ENCODE measurements around the gene ALX3.

ALX3 gene

DNA sequence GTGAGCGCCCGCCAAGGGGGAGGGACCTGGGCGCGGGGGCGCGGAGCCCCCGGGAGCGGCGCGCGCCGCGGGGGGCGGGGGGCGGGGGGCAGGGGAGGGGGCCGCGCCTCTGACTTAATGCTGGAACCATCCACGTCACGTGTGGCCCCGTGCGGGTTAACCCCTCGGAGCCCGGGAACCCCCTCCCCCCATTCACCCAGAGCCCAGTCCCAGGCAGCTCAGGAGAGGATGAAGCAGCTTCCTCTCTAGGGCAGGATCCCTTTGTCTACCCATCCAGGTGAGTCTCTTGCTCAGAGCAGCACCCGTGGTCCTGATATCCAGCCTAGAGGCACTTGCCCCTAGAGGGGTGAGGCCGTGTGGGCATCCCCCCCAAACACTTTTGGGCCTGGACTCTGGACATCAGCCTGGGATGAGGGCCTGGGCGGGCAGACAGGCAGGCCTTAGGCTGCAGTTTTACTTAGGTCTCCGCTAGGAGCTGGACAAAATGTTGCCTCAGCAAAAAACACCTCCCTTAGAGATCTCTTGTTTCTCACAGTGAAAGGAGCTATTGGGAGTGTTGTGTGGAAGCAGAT lies at the start of gene ALX3:
Gene ALX3 (minus strand): TSS at position 2 of the 572 bp plus-strand sequence. CDS start 60 bp downstream, outside the sequence.
- no peaks in the 10 kb centered on the region for H3K79me2 ChIP-seq (ENCODE audit: insufficient read depth, low read length)
- H3K27me3 ChIP-seq (ENCODE audit: low read length), result no peaks in the 10 kb centered on the region
- no peaks in the 10 kb centered on the region for H3K9me3 ChIP-seq (ENCODE audit: insufficient read depth, low read length)
- H3K9ac ChIP-seq (ENCODE audit: low read length), result no peak within 1 kb of the TSS
- H3K4me3 ChIP-seq (ENCODE audit: insufficient read depth, low read length, poor library complexity, severe bottlenecking), result no peak within 1 kb of the TSS
- no peaks in the 10 kb centered on the region for H3F3A ChIP-seq (ENCODE audit: insufficient read depth)
- H3K36me3 ChIP-seq (ENCODE audit: low read length), result no peaks in the 10 kb centered on the region
- H3K9me2 ChIP-seq (replicated peaks; ENCODE audit: insufficient read depth, low read length), result no peaks in the 10 kb centered on the region
- H4K20me1 ChIP-seq (ENCODE audit: low read depth, low read length), result no peaks in the 10 kb centered on the region
- H3K27ac ChIP-seq (ENCODE audit: low read depth, low read length), result no peak within 1 kb of the TSS
- H2AFZ ChIP-seq (ENCODE audit: low read depth, low read length, severe bottlenecking), result no peak within 1 kb of the TSS
- TF ChIP-seq EZH2phosphoT487 (conservative IDR thresholded peaks at IDR 0.05; ENCODE audit: low read length), result no peak
- TF ChIP-seq CTCF (IDR thresholded peaks at IDR 0.05; ENCODE audit: insufficient read depth, low read length, poor library complexity, severe bottlenecking), result no peak
- H3K4me2 ChIP-seq (ENCODE audit: low read depth, low read length, poor library complexity, severe bottlenecking), result no peak within 1 kb of the TSS

GRCh38 chr1:110119843-110120242 lies 49.4 kb upstream of the ALX3 start:
- TF ChIP-seq EZH2phosphoT487 (conservative IDR thresholded peaks at IDR 0.05; ENCODE audit: low read length), result no peak
- TF ChIP-seq CTCF (IDR thresholded peaks at IDR 0.05; ENCODE audit: insufficient read depth, low read length, poor library complexity, severe bottlenecking), result no peak
- no peaks in the 10 kb centered on the region for H3K36me3 ChIP-seq (ENCODE audit: low read length)
- no peaks in the 10 kb centered on the region for H3K79me2 ChIP-seq (ENCODE audit: insufficient read depth, low read length)
- H3K9ac ChIP-seq (ENCODE audit: low read length), result no peak overlapping the region
- no peak overlapping the region for H3K27ac ChIP-seq (ENCODE audit: low read depth, low read length)
- H4K20me1 ChIP-seq (ENCODE audit: low read depth, low read length), result no peaks in the 10 kb centered on the region
- peaks cover 15% of the 10 kb centered on the region; the same call in 1 of the 2 replicates for H3K9me3 ChIP-seq (ENCODE audit: insufficient read depth, low read length)
- H2AFZ ChIP-seq (ENCODE audit: low read depth, low read length, severe bottlenecking), result no peak overlapping the region
- no peaks in the 10 kb centered on the region for H3F3A ChIP-seq (ENCODE audit: insufficient read depth)
- no peaks in the 10 kb centered on the region for H3K9me2 ChIP-seq (replicated peaks; ENCODE audit: insufficient read depth, low read length)
- H3K4me2 ChIP-seq (ENCODE audit: low read depth, low read length, poor library complexity, severe bottlenecking), result no peak overlapping the region
- no peak overlapping the region for H3K4me3 ChIP-seq (ENCODE audit: insufficient read depth, low read length, poor library complexity, severe bottlenecking)
- H3K27me3 ChIP-seq (ENCODE audit: low read length), result no peaks in the 10 kb centered on the region

GRCh38 chr1:110118636-110119396 lies 48.3 kb upstream of the ALX3 start:
- TF ChIP-seq EZH2phosphoT487 (conservative IDR thresholded peaks at IDR 0.05; ENCODE audit: low read length) (no peak), CTCF (IDR thresholded peaks at IDR 0.05; ENCODE audit: insufficient read depth, low read length, poor library complexity, severe bottlenecking) (no peak)
- no peaks in the 10 kb centered on the region for H4K20me1 ChIP-seq (ENCODE audit: low read depth, low read length)

More at GRCh38 chr1:110118636-110119396, 48.3 kb upstream of the ALX3 start:
- Histone ChIP-seq H3K27me3 (ENCODE audit: low read length) (no peaks in the 10 kb centered on the region), H3K79me2 (ENCODE audit: insufficient read depth, low read length) (no peaks in the 10 kb centered on the region), H3K9me2 (replicated peaks; ENCODE audit: insufficient read depth, low read length) (no peaks in the 10 kb centered on the region), H3F3A (ENCODE audit: insufficient read depth) (no peaks in the 10 kb centered on the region), H3K4me2 (ENCODE audit: low read depth, low read length, poor library complexity, severe bottlenecking) (no peak overlapping the region), H2AFZ (ENCODE audit: low read depth, low read length, severe bottlenecking) (no peak overlapping the region), H3K9me3 (ENCODE audit: insufficient read depth, low read length) (peaks cover 11% of the 10 kb centered on the region; the same call in 1 of the 2 replicates), H3K4me3 (ENCODE audit: insufficient read depth, low read length, poor library complexity, severe bottlenecking) (no peak overlapping the region), H3K9ac (ENCODE audit: low read length) (no peak overlapping the region), H3K27ac (ENCODE audit: low read depth, low read length) (no peak overlapping the region), H3K36me3 (ENCODE audit: low read length) (no peaks in the 10 kb centered on the region)

Data from SU-DHL-6 (cell line).